Thyroid gland (tissue), 4 donors: Measurements from ENCODE around the gene DARS1. TPM values are rescaled to one million over a fixed set of nuclear protein-coding genes. Genes with fewer than 3 reads are reported as not detected.

Experiments used
- DNase-seq, 2 donors: peaks; one replicate each; pipeline ENCODE4 v3.0.0-alpha.2; 2019
- H3K27ac ChIP-seq, 3 donors: fragments of 200-600 bp; sonication (generic); 1 replicate in 2 of 3; 2 replicates in 1 of 3; pipeline ENCODE4 v1.5.1; 2016 to 2019; ENCODE audit warnings: mild to moderate bottlenecking in 1 of 3, moderate library complexity in 1 of 3
- H3K27me3 ChIP-seq: fragments of 200-600 bp; sonication (generic); one replicate; pipeline ENCODE4 v1.5.1; 2019
- H3K36me3 ChIP-seq, 2 donors: fragments of 200-600 bp; sonication (generic); one replicate each; pipeline ENCODE4 v1.5.1; 2016 to 2019
- H3K4me1 ChIP-seq, 2 donors: fragments of 200-600 bp; sonication (generic); one replicate each; pipeline ENCODE4 v1.5.1; 2017 to 2019
- H3K4me3 ChIP-seq, 3 donors: fragments of 200-600 bp; sonication (generic); replicated peaks in 1 of 3; 1 replicate in 2 of 3; 2 replicates in 1 of 3; pipeline ENCODE4 v1.5.1; 2016; ENCODE audit warnings: mild to moderate bottlenecking in 1 of 3
- H3K9me3 ChIP-seq: fragments of 200-600 bp; sonication (generic); one replicate; pipeline ENCODE4 v1.5.1; 2017
- CTCF ChIP-seq, 6 experiments: fragments of 200-600 bp in 3 of 6; fragments of 450-650 bp in 3 of 6; sonication (generic) in 3 of 6; IDR thresholded peaks; one replicate each; pipeline ENCODE4 v1.5.1; 2016 to 2019; ENCODE audit warnings: antibody characterized with exemption in 6 of 6, mild to moderate bottlenecking in 2 of 6, inconsistent platforms in 1 of 6, moderate library complexity in 1 of 6
- POLR2A ChIP-seq, 2 donors: fragments of 450-650 bp; IDR thresholded peaks; one replicate each; pipeline ENCODE4 v1.6.1; 2017; ENCODE audit warnings: antibody characterized with exemption in 2 of 2, mild to moderate bottlenecking in 2 of 2, moderate library complexity in 1 of 2
- WGBS, 2 donors: methylation state at CpG; one replicate each; pipeline ENCODE4 v1.1.5; 2017; 5-methylcytosine and 5-hydroxymethylcytosine counted together
- intact Hi-C: fragments of 100-400 bp; cut with DNase I; formaldehyde crosslinking; loops from one replicate; pipeline ENCODE4 v1.15.1; 2023
- total RNA-seq, 4 donors: library from RNA; depleted of rRNA; stranded (reverse); fragments of >200 nt; gene quantifications; one replicate each; pipeline ENCODE4 v1.2.3, GENCODE V29; 2016

DARS1 gene
- total RNA-seq, 4 donors from 2014 or later, result 69.6 to 94.4 (median 75.9) TPM

- H3K4me1 ChIP-seq, result peaks cover 0 to 4% of the 10 kb centered on the region in 2 donors
- H3K36me3 ChIP-seq, result no peaks in the 10 kb centered on the region
- H3K27ac ChIP-seq, result no peak overlapping the region
- intact Hi-C loops, result no loop called here
- no peak overlapping the region for H3K4me3 ChIP-seq
- no peaks in the 10 kb centered on the region for H3K9me3 ChIP-seq
- H3K27me3 ChIP-seq, result no peaks in the 10 kb centered on the region
- 95 to 96% methylated on average over 5 of the region's 5 CpGs for WGBS, 2 donors
- DNase-seq, result no peak
- no peak for TF ChIP-seq CTCF (IDR thresholded peaks at IDR 0.05)
- no peak for TF ChIP-seq POLR2A (IDR thresholded peaks at IDR 0.05)
Observed at GRCh38 chr2:135942936-135943688, 42.3 kb downstream of the DARS1 start.

- Histone ChIP-seq H3K36me3 (peaks cover 3 to 15% of the 10 kb centered on the region in 2 donors), H3K27me3 (no peaks in the 10 kb centered on the region), H3K4me3 (no peak overlapping the region), H3K4me1 (no peaks in the 10 kb centered on the region), H3K27ac (no peak overlapping the region), H3K9me3 (no peaks in the 10 kb centered on the region)
- TF ChIP-seq POLR2A (IDR thresholded peaks at IDR 0.05) (no peak), CTCF (IDR thresholded peaks at IDR 0.05) (no peak)
- intact Hi-C loops, result no loop called here
- no peak for DNase-seq
Observed at GRCh38 chr2:135936524-135936923, 48.9 kb downstream of the DARS1 start.

GRCh38 chr2:135935914-135936313 lies 49.5 kb downstream of the DARS1 start:
- DNase-seq, result no peak
- Histone ChIP-seq H3K9me3 (no peaks in the 10 kb centered on the region), H3K36me3 (peaks cover 3 to 15% of the 10 kb centered on the region in 2 donors), H3K27me3 (no peaks in the 10 kb centered on the region), H3K4me3 (no peak overlapping the region), H3K27ac (no peak overlapping the region), H3K4me1 (no peaks in the 10 kb centered on the region)
- intact Hi-C loops, result no loop called here
- no peak for TF ChIP-seq POLR2A (IDR thresholded peaks at IDR 0.05)
- TF ChIP-seq CTCF (IDR thresholded peaks at IDR 0.05), result no peak

- H3K27me3 ChIP-seq, result no peaks in the 10 kb centered on the region
- no peak overlapping the region for H3K4me3 ChIP-seq
- intact Hi-C loops, result no loop called here
- H3K4me1 ChIP-seq, result no peaks in the 10 kb centered on the region
- H3K36me3 ChIP-seq, result peaks cover 3 to 15% of the 10 kb centered on the region in 2 donors
- no peak overlapping the region for H3K27ac ChIP-seq
- H3K9me3 ChIP-seq, result no peaks in the 10 kb centered on the region
- TF ChIP-seq POLR2A (IDR thresholded peaks at IDR 0.05) (no peak), CTCF (IDR thresholded peaks at IDR 0.05) (no peak)
- no peak for DNase-seq
Observed at GRCh38 chr2:135931776-135932443, 53.5 kb downstream of the DARS1 start.

- Histone ChIP-seq H3K36me3 (peaks cover 0 to under 1% of the 10 kb centered on the region in 2 donors), H3K4me3 (no peak overlapping the region), H3K27me3 (no peaks in the 10 kb centered on the region), H3K4me1 (no peaks in the 10 kb centered on the region), H3K9me3 (no peaks in the 10 kb centered on the region), H3K27ac (no peak overlapping the region)
- DNase-seq, result no peak
- intact Hi-C loops, result no loop called here
- TF ChIP-seq POLR2A (IDR thresholded peaks at IDR 0.05), result no peak
- TF ChIP-seq CTCF (IDR thresholded peaks at IDR 0.05), result no peak
- 97% methylated on average over 3 of the region's 3 CpGs for WGBS, 2 donors
Observed at GRCh38 chr2:135926605-135927004, 58.8 kb downstream of the DARS1 start.
